ENCODE results near the gene GNG7. TPM values are rescaled to one million over a fixed set of nuclear protein-coding genes. Genes with fewer than 3 reads are reported as not detected.

Gene GNG7
- total and polyA plus RNA-seq, 4 donors = 0.75 to 6.0 (median 2.1) TPM

DNA sequence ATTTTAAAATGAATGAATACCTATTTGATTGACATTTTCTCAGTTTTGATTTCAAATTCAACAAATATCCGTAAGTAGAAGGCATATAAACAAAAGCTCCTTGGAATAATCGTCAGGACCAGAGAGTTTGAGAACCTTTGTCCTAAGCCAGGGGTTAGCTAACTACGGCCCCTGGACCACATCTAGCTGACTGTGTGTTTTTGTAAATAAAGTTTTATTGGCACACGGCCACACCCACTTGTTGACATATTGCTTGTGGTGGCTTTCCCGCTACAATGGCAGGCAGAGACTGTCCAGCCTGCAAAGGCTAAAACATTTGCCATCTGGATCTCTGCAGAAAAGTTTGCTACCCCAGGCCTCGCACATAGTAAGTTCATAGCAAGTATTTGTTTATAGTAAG, 83.4 kb downstream of the GNG7 start:
- no peak overlapping the region for H3K27ac ChIP-seq (ENCODE audit: low read depth in 1 of 2, low read length in 2 of 2)
- ATAC-seq (ENCODE audit: low FRiP score) (no peak), DNase-seq (peak in 1 of 2 donors; percentile 24)
- intact Hi-C loops (cut with DNase I) = no loop called here
- H3K36me3 ChIP-seq (ENCODE audit: control insufficient read depth in 1 of 2, insufficient read depth in 2 of 2, low read length in 1 of 2) = no peaks in the 10 kb centered on the region
- no peaks in the 10 kb centered on the region for H3K9me3 ChIP-seq (ENCODE audit: control insufficient read depth, low read length)
- no peak overlapping the region for H3K4me3 ChIP-seq (ENCODE audit: low read length in 2 of 2)
- H3K4me1 ChIP-seq (ENCODE audit: control insufficient read depth in 1 of 2, insufficient read depth in 2 of 2, low read length in 2 of 2) = no peaks in the 10 kb centered on the region
- no peaks in the 10 kb centered on the region for H3K27me3 ChIP-seq (ENCODE audit: control insufficient read depth in 1 of 2, insufficient read depth in 2 of 2, low read length in 1 of 2)
- 88 to 89% methylated on average over 6 of the region's 6 CpGs for WGBS, 2 donors

DNA sequence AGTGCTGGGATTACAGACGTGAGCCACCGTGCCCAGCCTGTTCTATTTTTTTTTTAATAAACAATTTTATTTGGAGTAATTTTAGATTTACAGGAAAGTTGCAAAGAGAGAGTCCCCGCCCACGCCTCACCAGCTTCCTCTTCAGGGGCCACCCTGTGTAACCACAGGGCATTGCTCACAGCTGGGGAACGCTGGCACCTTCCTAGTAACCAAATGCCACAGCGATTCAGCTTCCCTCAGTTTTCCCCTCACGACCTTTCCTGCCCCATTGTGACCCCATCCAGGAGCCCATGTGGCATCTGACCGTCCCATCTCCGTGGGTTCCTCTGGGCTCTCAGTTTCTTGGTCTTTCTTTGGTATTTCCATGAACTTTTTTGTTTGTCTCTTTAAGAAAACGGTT, 83.9 kb downstream of the GNG7 start:
- Histone ChIP-seq H3K36me3 (ENCODE audit: control insufficient read depth in 1 of 2, insufficient read depth in 2 of 2, low read length in 1 of 2) (no peaks in the 10 kb centered on the region), H3K27ac (ENCODE audit: low read depth in 1 of 2, low read length in 2 of 2) (no peak overlapping the region), H3K4me3 (ENCODE audit: low read length in 2 of 2) (no peak overlapping the region), H3K27me3 (ENCODE audit: control insufficient read depth in 1 of 2, insufficient read depth in 2 of 2, low read length in 1 of 2) (no peaks in the 10 kb centered on the region), H3K4me1 (ENCODE audit: control insufficient read depth in 1 of 2, insufficient read depth in 2 of 2, low read length in 2 of 2) (no peaks in the 10 kb centered on the region), H3K9me3 (ENCODE audit: control insufficient read depth, low read length) (no peaks in the 10 kb centered on the region)
- DNase-seq = peak in 1 of 2 donors; percentile 95
- ATAC-seq (ENCODE audit: low FRiP score) = no peak
- 71% methylated on average over 10 of the region's 10 CpGs for WGBS, 2 donors
- intact Hi-C loops (cut with DNase I) = no loop called here

DNA sequence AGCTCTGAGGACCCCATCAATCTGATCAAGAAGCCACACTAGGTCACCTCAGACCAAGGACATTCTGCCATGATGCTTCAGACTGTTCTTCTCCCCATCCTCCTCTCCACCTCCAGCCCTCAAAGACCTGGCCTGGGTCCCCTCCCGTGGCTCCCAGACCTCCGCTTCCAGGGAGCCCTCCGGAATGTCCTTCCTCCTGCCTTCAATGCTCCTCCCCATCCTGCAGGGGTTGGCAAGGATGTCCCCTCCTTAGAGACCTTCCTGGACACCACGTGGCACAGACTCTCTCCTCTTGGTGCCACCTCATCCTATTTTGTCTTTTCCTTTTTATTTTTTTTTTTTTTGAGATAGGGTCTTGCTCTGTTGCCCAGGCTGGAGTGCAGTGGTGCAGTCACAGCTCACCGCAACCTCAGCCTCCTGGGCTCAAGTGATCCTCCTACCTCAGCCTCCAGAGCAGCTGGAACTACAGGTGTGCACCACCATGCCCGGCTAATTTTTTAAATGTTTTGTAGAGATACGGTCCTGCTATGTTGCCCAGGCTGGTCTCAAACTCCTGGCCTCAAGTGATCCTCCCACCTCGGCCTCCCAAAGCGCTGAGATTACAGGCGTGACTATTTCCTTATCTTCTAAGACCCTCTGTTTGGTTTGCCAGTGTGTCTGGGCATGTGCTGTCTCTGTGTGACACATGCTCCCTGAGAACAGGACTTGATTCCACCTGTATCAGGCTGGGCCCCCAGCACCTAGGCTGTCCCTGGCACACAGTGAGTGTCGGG, 84.9 kb downstream of the GNG7 start:
- intact Hi-C loops (cut with DNase I) = no loop called here
- Histone ChIP-seq H3K27ac (ENCODE audit: low read depth in 1 of 2, low read length in 2 of 2) (no peak overlapping the region), H3K4me3 (ENCODE audit: low read length in 2 of 2) (no peak overlapping the region), H3K9me3 (ENCODE audit: control insufficient read depth, low read length) (no peaks in the 10 kb centered on the region), H3K27me3 (ENCODE audit: control insufficient read depth in 1 of 2, insufficient read depth in 2 of 2, low read length in 1 of 2) (no peaks in the 10 kb centered on the region), H3K36me3 (ENCODE audit: control insufficient read depth in 1 of 2, insufficient read depth in 2 of 2, low read length in 1 of 2) (no peaks in the 10 kb centered on the region), H3K4me1 (ENCODE audit: control insufficient read depth in 1 of 2, insufficient read depth in 2 of 2, low read length in 2 of 2) (no peaks in the 10 kb centered on the region)
- no peak for ATAC-seq (ENCODE audit: low FRiP score)
- 88 to 92% methylated on average over 11 of the region's 11 CpGs for WGBS, 2 donors
- peak in 1 of 2 donors; percentile 43 for DNase-seq

DNA sequence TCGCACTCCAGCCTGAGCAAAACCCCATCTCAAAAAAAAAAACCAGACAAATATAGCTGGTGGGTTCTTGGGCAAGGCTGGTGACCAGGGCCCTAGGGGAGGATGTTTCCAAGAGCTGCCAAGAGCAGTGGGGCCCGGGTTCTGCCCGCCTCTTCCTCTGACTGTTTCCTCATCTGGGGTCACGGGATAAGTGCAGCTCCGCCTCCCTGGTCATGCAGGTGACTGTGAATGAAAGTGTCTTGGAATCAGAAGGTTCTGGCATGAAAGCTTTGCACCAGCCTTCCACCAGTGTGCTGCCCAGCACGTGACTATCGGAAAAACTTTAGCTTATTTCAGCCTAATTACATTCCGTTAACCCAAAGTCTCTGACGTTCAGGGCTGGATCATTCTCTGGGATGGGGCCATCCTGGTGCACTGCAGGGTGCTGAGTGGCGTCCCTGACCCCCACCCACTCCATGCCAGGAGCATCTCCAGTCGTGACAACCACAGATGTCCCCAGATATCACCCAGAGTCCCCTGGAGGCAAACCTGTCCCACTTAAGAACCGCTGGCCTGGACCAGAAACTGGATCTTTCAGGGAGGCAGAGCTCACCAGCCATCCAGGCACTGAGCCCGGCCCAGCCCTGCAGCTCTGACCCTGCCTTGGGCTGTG, 85.6 kb downstream of the GNG7 start:
- no peaks in the 10 kb centered on the region for H3K4me1 ChIP-seq (ENCODE audit: control insufficient read depth in 1 of 2, insufficient read depth in 2 of 2, low read length in 2 of 2)
- no peaks in the 10 kb centered on the region for H3K36me3 ChIP-seq (ENCODE audit: control insufficient read depth in 1 of 2, insufficient read depth in 2 of 2, low read length in 1 of 2)
- intact Hi-C loops (cut with DNase I) = no loop called here
- no peaks in the 10 kb centered on the region for H3K27me3 ChIP-seq (ENCODE audit: control insufficient read depth in 1 of 2, insufficient read depth in 2 of 2, low read length in 1 of 2)
- 65 to 69% methylated on average over 13 of the region's 13 CpGs for WGBS, 2 donors
- H3K9me3 ChIP-seq (ENCODE audit: control insufficient read depth, low read length) = no peaks in the 10 kb centered on the region
- DNase-seq (peak; percentile 77 to 86), ATAC-seq (ENCODE audit: low FRiP score) (no peak)
- no peak overlapping the region for H3K4me3 ChIP-seq (ENCODE audit: low read length in 2 of 2)
- H3K27ac ChIP-seq (ENCODE audit: low read depth in 1 of 2, low read length in 2 of 2) = no peak overlapping the region

DNA sequence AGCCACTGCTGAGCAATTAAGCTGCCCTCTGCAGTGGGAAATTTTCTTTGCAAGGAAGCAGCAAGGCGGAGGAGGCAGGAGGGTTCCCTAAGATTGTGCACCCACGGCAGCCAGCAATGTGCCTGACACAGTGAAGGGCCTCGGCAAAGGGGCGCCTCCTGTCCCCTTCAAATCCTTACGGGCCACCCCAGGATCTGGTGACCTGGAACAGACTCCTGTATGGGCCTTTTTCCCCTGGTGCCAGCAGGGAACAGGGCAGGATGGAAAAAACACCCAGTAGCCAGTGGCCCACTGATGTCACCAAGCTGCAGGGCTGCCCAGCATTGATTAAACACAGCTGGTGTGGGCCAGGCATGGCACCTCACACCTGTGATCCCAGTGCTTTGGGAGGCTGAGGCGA, 86.7 kb downstream of the GNG7 start:
- Histone ChIP-seq H3K27me3 (ENCODE audit: control insufficient read depth in 1 of 2, insufficient read depth in 2 of 2, low read length in 1 of 2) (no peaks in the 10 kb centered on the region), H3K4me1 (ENCODE audit: control insufficient read depth in 1 of 2, insufficient read depth in 2 of 2, low read length in 2 of 2) (no peaks in the 10 kb centered on the region), H3K27ac (ENCODE audit: low read depth in 1 of 2, low read length in 2 of 2) (no peak overlapping the region), H3K36me3 (ENCODE audit: control insufficient read depth in 1 of 2, insufficient read depth in 2 of 2, low read length in 1 of 2) (no peaks in the 10 kb centered on the region), H3K4me3 (ENCODE audit: low read length in 2 of 2) (no peak overlapping the region), H3K9me3 (ENCODE audit: control insufficient read depth, low read length) (no peaks in the 10 kb centered on the region)
- DNase-seq (peak; percentile 46 to 51), ATAC-seq (ENCODE audit: low FRiP score) (no peak)
- 85 to 91% methylated on average over 6 of the region's 6 CpGs for WGBS, 2 donors
- intact Hi-C loops (cut with DNase I) = no loop called here

DNA sequence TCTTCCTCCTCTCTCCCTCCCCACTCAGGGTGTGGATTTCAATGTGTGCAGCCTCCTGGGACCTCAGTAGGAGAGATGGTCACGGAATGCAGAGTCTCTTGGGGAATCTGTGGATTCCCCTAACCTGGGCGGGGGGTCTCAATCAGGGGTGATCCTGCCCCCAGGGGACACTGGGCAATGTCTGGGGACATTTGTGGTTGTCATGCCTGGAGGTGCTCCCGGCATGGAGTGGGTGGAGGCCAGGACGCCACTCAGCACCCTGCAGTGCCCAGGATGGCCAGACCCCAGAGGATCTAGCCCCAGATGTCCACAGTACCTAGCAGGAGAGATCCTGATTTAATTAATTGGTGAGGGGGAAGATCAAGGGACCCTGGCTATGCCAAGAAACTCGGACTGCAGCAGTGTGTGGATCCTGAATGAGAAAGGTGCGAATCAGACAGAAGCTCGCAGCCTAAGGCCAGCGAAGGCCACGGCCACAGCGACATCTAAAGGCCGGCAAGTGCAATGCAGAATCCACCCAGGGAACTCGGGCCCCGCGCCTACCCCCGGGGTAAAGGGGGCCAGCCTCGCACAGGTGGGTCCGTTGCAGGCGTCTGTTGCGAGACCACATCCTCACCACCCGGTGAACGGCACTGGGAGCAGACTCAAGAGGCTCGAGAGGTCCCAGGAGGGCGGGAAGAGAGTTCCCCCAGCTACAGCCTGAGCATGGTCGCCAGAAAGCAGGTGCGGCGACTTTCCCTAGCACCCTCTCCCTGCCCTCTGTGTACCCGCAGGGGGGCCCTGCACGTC, 88.8 kb downstream of the GNG7 start:
- Histone ChIP-seq H3K27ac (ENCODE audit: low read depth in 1 of 2, low read length in 2 of 2) (no peak overlapping the region), H3K27me3 (ENCODE audit: control insufficient read depth in 1 of 2, insufficient read depth in 2 of 2, low read length in 1 of 2) (no peaks in the 10 kb centered on the region), H3K4me3 (ENCODE audit: low read length in 2 of 2) (no peak overlapping the region), H3K36me3 (ENCODE audit: control insufficient read depth in 1 of 2, insufficient read depth in 2 of 2, low read length in 1 of 2) (no peaks in the 10 kb centered on the region), H3K4me1 (ENCODE audit: control insufficient read depth in 1 of 2, insufficient read depth in 2 of 2, low read length in 2 of 2) (no peaks in the 10 kb centered on the region), H3K9me3 (ENCODE audit: control insufficient read depth, low read length) (no peaks in the 10 kb centered on the region)
- 16 to 22% methylated on average over 25 to 28 of the region's 28 CpGs for WGBS, 2 donors
- ATAC-seq (ENCODE audit: low FRiP score) (peak; percentile 34), DNase-seq (peak; percentile 59 to 87)
- intact Hi-C loops (cut with DNase I) = loop anchor here (5.0 kb wide), 2 partner anchors 36 to 186 kb away; partner anchors contain the start of gene TIMM13 (in 1 of the 2)

DNA sequence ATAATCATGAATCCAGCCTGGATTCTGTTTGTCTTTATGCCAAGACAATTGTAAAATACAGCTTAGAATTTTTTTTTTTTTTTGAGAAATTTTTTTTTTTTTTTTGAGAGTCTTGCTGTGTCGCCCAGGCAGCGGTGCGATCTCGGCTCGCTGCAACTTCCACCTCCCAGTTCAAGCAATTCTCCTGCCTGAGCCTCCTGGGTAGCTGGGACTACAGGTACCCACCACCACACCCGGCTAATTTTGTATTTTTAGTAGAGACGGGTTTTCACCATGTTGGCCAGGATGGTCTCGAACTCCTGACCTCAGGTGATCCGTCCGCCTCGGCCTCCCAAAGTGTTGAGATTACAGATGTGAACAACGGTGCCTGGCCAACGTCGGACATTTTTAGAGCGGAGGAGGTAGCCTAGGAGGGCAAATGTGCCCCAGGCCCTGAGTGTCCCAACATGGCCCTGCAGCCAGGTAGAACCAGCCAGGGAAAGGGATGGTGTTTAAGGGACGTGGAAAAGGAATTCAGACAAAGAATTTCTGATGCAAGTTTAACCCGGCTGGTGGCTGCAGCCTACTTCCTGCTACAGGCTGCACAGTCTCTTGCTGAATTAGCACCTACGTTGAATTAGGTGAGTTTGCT, 89.8 kb downstream of the GNG7 start:
- no peaks in the 10 kb centered on the region for H3K4me1 ChIP-seq (ENCODE audit: control insufficient read depth in 1 of 2, insufficient read depth in 2 of 2, low read length in 2 of 2)
- intact Hi-C loops (cut with DNase I) = loop anchor here (5.0 kb wide), 2 partner anchors 35 to 185 kb away; partner anchors contain the start of gene TIMM13 (in 1 of the 2)
- no peak overlapping the region for H3K27ac ChIP-seq (ENCODE audit: low read depth in 1 of 2, low read length in 2 of 2)
- ATAC-seq (ENCODE audit: low FRiP score) = no peak
- DNase-seq = peak in 1 of 2 donors; percentile 60
- no peaks in the 10 kb centered on the region for H3K27me3 ChIP-seq (ENCODE audit: control insufficient read depth in 1 of 2, insufficient read depth in 2 of 2, low read length in 1 of 2)
- H3K4me3 ChIP-seq (ENCODE audit: low read length in 2 of 2) = no peak overlapping the region
- no peaks in the 10 kb centered on the region for H3K9me3 ChIP-seq (ENCODE audit: control insufficient read depth, low read length)
- whole genome bisulfite sequencing, 2 donors = 85 to 87% methylated on average over 18 of the region's 18 CpGs
- H3K36me3 ChIP-seq (ENCODE audit: control insufficient read depth in 1 of 2, insufficient read depth in 2 of 2, low read length in 1 of 2) = no peaks in the 10 kb centered on the region

Data from aorta (tissue), 5 donors.